Measurements from ENCODE around the gene GUCY2D.

DNA sequence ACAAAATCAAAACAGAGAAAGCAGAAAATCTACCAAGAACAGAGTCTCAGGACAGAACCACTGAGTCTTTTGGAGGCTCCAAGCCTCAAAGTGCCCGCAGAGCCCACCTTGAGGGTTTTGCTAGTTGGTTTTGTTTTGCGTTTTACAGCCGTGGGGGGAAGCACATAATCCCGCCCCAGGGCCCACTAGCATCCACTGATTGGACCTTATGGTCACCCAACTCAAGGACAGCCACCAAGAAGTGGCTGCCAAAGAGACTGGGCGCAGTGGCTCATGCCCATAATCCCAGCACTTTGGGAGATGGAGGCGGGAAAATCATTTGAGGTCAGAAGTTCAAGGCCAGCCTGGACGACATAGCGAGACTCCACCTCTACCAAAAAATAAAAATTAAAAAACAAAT is 46.3 kb downstream of the GUCY2D start:
- TF ChIP-seq CTCF (IDR thresholded peaks at IDR 0.05) = no peak
- no peak for TF ChIP-seq POLR2AphosphoS5 (IDR thresholded peaks at IDR 0.05)

Measured in transverse colon (tissue), 4 donors.